ENCODE data around the gene JARID2.
"Not testable (repeated sequence)": the region's sequence is repeated elsewhere in the genome, so short reads cannot be mapped to it uniquely, and the experiment has no call there.

The JARID2 gene

GRCh38 chr6:15531973-15532372 is 286.1 kb downstream of the JARID2 start:
- DNase-seq: no peak

GRCh38 chr6:15533379-15534026 is 287.6 kb downstream of the JARID2 start:
- no peak for DNase-seq

- no peak for DNase-seq
Observed at GRCh38 chr6:15534974-15535373, 289.1 kb downstream of the JARID2 start.

- DNase-seq: no peak
Observed at GRCh38 chr6:15535495-15536197, 289.8 kb downstream of the JARID2 start.

- no peak for DNase-seq
Observed at GRCh38 chr6:15536198-15536955, 290.5 kb downstream of the JARID2 start.

- no peak for DNase-seq
Observed at GRCh38 chr6:15538106-15538505, 292.2 kb downstream of the JARID2 start.

- no peak for DNase-seq
Observed at GRCh38 chr6:15538766-15539495, 293.1 kb downstream of the JARID2 start.

GRCh38 chr6:15539722-15540270 is 293.9 kb downstream of the JARID2 start:
- no peak for DNase-seq

GRCh38 chr6:15543332-15543917 is 297.6 kb downstream of the JARID2 start:
- not testable (repeated sequence) for DNase-seq

GRCh38 chr6:15544321-15544900 is 298.5 kb downstream of the JARID2 start:
- no peak for DNase-seq

GRCh38 chr6:15546591-15546990 is 300.7 kb downstream of the JARID2 start:
- no peak for DNase-seq

- DNase-seq: no peak
Observed at GRCh38 chr6:15547400-15547799, 301.5 kb downstream of the JARID2 start.

GRCh38 chr6:15549371-15549770 is 303.5 kb downstream of the JARID2 start:
- DNase-seq: no peak

GRCh38 chr6:15550546-15551123 is 304.8 kb downstream of the JARID2 start:
- no peak for DNase-seq

GRCh38 chr6:15551262-15551661 is 305.4 kb downstream of the JARID2 start:
- no peak for DNase-seq

GRCh38 chr6:15551798-15552197 is 305.9 kb downstream of the JARID2 start:
- no peak for DNase-seq

- no peak for DNase-seq
Observed at GRCh38 chr6:15553031-15553430, 307.2 kb downstream of the JARID2 start.

- no peak for DNase-seq
Observed at GRCh38 chr6:15553736-15554294, 307.9 kb downstream of the JARID2 start.

GRCh38 chr6:15554728-15555100 is 308.8 kb downstream of the JARID2 start:
- DNase-seq: no peak

GRCh38 chr6:15555101-15556038 is 309.5 kb downstream of the JARID2 start:
- no peak for DNase-seq
